Measurements from ENCODE around the gene RAB3C. TPM values are rescaled to one million over a fixed set of nuclear protein-coding genes. Genes with fewer than 3 reads are reported as not detected.
A peak's percentile ranks its signal among the peaks of the same experiment; 100 is the strongest.

The RAB3C gene
- total RNA-seq, 1 donor from 2014 or later = 3.8 TPM

GRCh38 chr5:58828258-58828657 is 245.4 kb downstream of the RAB3C start:
- H3K36me3 Mint-ChIP-seq = no peaks in the 10 kb centered on the region
- Histone ChIP-seq H3K4me3 (no peak overlapping the region), H4K20me1 (ENCODE audit: low read depth) (no peaks in the 10 kb centered on the region), H2AFZ (replicated peaks) (no peak overlapping the region), H3K36me3 (no peaks in the 10 kb centered on the region), H3K79me2 (ENCODE audit: low read depth) (no peaks in the 10 kb centered on the region), H3K9me3 (ENCODE audit: low read depth) (no peaks in the 10 kb centered on the region), H3K4me2 (no peak overlapping the region), H3K4me1 (no peaks in the 10 kb centered on the region), H3K27me3 (no peaks in the 10 kb centered on the region), H3K27ac (no peak overlapping the region), H3F3A (ENCODE audit: low read depth) (no peaks in the 10 kb centered on the region), H3K9ac (no peak overlapping the region)
- H3K27ac Mint-ChIP-seq = peak overlapping the region; percentile 5
- no peak for DNase-seq (ENCODE audit: low spot score)
- no peaks in the 10 kb centered on the region for H3K9me3 Mint-ChIP-seq
- no peak overlapping the region for H3K4me3 Mint-ChIP-seq
- H3K27me3 Mint-ChIP-seq (ENCODE audit: insufficient read depth, low read depth) = no peaks in the 10 kb centered on the region
- TF ChIP-seq EZH2phosphoT487 (IDR thresholded peaks at IDR 0.05) (no peak), EZH2 (IDR thresholded peaks at IDR 0.05) (no peak), CTCF (IDR thresholded peaks at IDR 0.05) (no peak)
- peaks cover 10% of the 10 kb centered on the region for H3K4me1 Mint-ChIP-seq

GRCh38 chr5:58834242-58835225 is 251.7 kb downstream of the RAB3C start:
- H3K9me3 Mint-ChIP-seq = peaks cover under 1% of the 10 kb centered on the region
- no peaks in the 10 kb centered on the region for H3F3A ChIP-seq (ENCODE audit: low read depth)
- H3K36me3 ChIP-seq = no peaks in the 10 kb centered on the region
- TF ChIP-seq EZH2 (IDR thresholded peaks at IDR 0.05) = no peak
- no peak for TF ChIP-seq EZH2phosphoT487 (IDR thresholded peaks at IDR 0.05)
- no peak for TF ChIP-seq CTCF (IDR thresholded peaks at IDR 0.05)
- no peaks in the 10 kb centered on the region for H3K9me3 ChIP-seq (ENCODE audit: low read depth)
- H3K36me3 Mint-ChIP-seq = peaks cover under 1% of the 10 kb centered on the region
- no peak overlapping the region for H3K27ac Mint-ChIP-seq
- no peaks in the 10 kb centered on the region for H3K27me3 ChIP-seq
- H3K4me3 Mint-ChIP-seq = no peak overlapping the region
- no peak overlapping the region for H3K9ac ChIP-seq
- H3K27ac ChIP-seq = no peak overlapping the region
- no peaks in the 10 kb centered on the region for H4K20me1 ChIP-seq (ENCODE audit: low read depth)
- peaks cover 8% of the 10 kb centered on the region for H3K4me1 ChIP-seq
- no peak for DNase-seq (ENCODE audit: low spot score)
- H3K79me2 ChIP-seq (ENCODE audit: low read depth) = no peaks in the 10 kb centered on the region
- H3K27me3 Mint-ChIP-seq (ENCODE audit: insufficient read depth, low read depth) = no peaks in the 10 kb centered on the region
- H2AFZ ChIP-seq (replicated peaks) = no peak overlapping the region
- H3K4me2 ChIP-seq = no peak overlapping the region
- H3K4me3 ChIP-seq = no peak overlapping the region
- peaks cover 10% of the 10 kb centered on the region for H3K4me1 Mint-ChIP-seq

GRCh38 chr5:58836351-58836750 is 253.5 kb downstream of the RAB3C start:
- no peaks in the 10 kb centered on the region for H3K36me3 ChIP-seq
- H3K9me3 ChIP-seq (ENCODE audit: low read depth) = no peaks in the 10 kb centered on the region
- no peak for DNase-seq (ENCODE audit: low spot score)
- no peaks in the 10 kb centered on the region for H3K79me2 ChIP-seq (ENCODE audit: low read depth)
- H3K9ac ChIP-seq = no peak overlapping the region
- H3K4me2 ChIP-seq = no peak overlapping the region
- H3K4me3 ChIP-seq = no peak overlapping the region
- no peak overlapping the region for H3K27ac Mint-ChIP-seq
- peaks cover 10% of the 10 kb centered on the region for H3K4me1 Mint-ChIP-seq
- peaks cover 12% of the 10 kb centered on the region for H3K9me3 Mint-ChIP-seq
- no peak overlapping the region for H2AFZ ChIP-seq (replicated peaks)
- no peak overlapping the region for H3K4me3 Mint-ChIP-seq
- TF ChIP-seq CTCF (IDR thresholded peaks at IDR 0.05) (no peak), EZH2 (IDR thresholded peaks at IDR 0.05) (no peak), EZH2phosphoT487 (IDR thresholded peaks at IDR 0.05) (no peak)
- no peaks in the 10 kb centered on the region for H3F3A ChIP-seq (ENCODE audit: low read depth)
- H3K27ac ChIP-seq = no peak overlapping the region
- H3K4me1 ChIP-seq = peaks cover 8% of the 10 kb centered on the region
- no peaks in the 10 kb centered on the region for H3K27me3 Mint-ChIP-seq (ENCODE audit: insufficient read depth, low read depth)
- H4K20me1 ChIP-seq (ENCODE audit: low read depth) = no peaks in the 10 kb centered on the region
- H3K36me3 Mint-ChIP-seq = peaks cover 2% of the 10 kb centered on the region
- no peaks in the 10 kb centered on the region for H3K27me3 ChIP-seq

All from neural progenitor cell (in vitro differentiated cells).